ENCODE measurements around the gene SETD5.

Gene SETD5

DNA sequence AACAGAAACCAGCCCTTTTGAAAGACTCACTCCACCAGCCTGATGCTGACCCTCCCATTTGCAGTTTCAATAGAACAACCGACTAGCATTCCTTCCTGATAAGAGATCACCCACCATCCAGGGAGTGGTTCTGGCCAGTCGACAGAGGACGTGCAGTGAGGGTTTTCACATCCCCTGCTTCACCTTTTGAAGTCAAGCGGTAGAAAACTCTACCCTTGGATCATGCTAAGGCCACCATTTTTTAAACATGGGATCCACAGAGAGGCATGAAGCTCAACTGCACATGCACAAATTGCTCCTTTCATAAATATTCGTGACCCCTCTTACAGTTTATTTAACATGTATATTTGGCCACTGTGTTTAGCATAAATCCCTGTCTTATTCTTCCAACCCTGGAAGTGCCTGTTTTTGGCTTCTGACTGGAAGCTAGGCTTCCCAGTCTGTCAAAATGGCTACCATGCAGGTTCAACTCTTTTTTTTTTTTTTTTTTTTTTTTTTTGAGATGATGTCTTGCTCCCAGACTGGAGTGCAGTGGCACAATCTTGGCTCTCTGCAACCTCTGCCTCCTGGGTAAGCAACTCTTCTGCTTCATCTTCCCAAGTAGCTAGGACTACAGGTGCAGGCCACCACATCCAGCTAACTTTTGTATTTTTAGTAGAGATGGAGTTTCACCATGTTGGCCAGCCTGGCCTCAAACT is 35.6 kb upstream of the SETD5 start:
- H3K4me3 ChIP-seq (replicated peaks; ENCODE audit: low read depth, low read length): peak overlapping the region; percentile 73
- TF ChIP-seq, protein P1, sequence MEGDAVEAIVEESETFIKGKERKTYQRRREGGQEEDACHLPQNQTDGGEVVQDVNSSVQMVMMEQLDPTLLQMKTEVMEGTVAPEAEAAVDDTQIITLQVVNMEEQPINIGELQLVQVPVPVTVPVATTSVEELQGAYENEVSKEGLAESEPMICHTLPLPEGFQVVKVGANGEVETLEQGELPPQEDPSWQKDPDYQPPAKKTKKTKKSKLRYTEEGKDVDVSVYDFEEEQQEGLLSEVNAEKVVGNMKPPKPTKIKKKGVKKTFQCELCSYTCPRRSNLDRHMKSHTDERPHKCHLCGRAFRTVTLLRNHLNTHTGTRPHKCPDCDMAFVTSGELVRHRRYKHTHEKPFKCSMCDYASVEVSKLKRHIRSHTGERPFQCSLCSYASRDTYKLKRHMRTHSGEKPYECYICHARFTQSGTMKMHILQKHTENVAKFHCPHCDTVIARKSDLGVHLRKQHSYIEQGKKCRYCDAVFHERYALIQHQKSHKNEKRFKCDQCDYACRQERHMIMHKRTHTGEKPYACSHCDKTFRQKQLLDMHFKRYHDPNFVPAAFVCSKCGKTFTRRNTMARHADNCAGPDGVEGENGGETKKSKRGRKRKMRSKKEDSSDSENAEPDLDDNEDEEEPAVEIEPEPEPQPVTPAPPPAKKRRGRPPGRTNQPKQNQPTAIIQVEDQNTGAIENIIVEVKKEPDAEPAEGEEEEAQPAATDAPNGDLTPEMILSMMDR (IDR thresholded peaks at IDR 0.05; ENCODE audit: low read depth, low read length, missing control alignments): no peak
- no peak for DNase-seq (ENCODE audit: extremely low read depth, low read depth)

DNA sequence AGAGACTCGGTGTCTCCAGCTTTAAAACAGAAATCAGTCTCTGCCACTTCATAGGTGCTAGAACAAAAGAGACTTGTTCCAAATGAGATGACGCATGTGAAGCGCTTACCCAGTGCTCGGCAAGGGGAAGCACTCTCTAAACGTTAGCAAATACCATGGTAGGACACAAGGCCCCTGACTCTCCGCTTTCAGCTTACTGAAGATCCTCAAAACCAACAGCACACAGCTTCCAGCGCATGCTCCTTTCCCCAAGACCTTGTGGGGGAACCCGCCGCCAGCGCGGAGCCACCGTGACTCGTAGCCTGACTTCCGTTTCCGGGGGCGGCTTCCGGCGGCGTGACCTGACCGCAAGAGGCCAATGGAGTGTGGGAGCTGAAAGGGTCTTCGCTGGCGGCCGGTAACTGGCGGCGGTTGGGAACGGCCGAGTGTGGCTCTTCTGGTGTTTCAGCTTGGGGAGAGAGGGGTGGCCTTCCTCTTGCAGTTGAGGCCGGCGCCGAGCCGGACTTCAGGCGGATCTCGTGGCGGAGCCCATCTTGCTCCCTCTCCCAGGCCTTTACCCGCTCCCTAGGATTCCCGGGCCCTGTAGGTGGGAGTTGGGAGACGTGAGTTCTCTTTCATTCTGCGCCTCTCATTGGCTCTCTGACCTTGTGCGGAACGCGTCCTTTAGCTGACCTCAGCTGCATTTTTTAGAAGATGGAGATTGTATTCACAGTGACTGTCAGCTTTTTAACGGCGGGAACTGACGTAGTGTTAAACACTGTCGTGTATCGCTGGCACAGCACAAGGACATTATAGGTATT is 34.5 kb upstream of the SETD5 start, which contains the start of gene THUMPD3:
THUMPD3 (plus strand) TSS at position 324 of the 800 bp plus-strand sequence. CDS start 2,015 bp downstream, outside the sequence.
- peak; percentile 74 for DNase-seq (ENCODE audit: extremely low read depth, low read depth)
- TF ChIP-seq, protein P1 (IDR thresholded peaks at IDR 0.05; ENCODE audit: low read depth, low read length, missing control alignments): no peak
- peak within 1 kb of the TSS; percentile 73 for H3K4me3 ChIP-seq (replicated peaks; ENCODE audit: low read depth, low read length)

DNA sequence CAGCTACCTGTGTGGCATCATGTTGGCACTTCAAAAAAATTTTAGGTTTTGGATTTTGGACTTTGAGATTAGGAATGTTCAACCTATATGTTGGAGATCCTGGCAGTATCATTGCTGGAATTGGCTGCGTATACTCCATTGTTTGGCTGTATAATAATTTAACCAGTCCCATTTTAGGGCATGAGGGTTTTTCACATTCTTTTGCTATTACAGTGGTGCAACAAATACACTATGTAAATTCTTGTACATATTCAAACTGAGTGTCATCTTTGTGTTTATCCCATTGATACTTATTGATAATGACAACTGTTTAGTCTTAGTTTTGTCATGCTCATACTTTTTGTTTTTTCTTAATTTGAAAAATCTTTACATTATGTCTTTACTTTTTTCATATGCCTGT is 27.9 kb upstream of the SETD5 start:
- no peak for DNase-seq (ENCODE audit: extremely low read depth, low read depth)
- TF ChIP-seq, protein P1 (IDR thresholded peaks at IDR 0.05; ENCODE audit: low read depth, low read length, missing control alignments): no peak
- no peak overlapping the region for H3K4me3 ChIP-seq (replicated peaks; ENCODE audit: low read depth, low read length)

DNA sequence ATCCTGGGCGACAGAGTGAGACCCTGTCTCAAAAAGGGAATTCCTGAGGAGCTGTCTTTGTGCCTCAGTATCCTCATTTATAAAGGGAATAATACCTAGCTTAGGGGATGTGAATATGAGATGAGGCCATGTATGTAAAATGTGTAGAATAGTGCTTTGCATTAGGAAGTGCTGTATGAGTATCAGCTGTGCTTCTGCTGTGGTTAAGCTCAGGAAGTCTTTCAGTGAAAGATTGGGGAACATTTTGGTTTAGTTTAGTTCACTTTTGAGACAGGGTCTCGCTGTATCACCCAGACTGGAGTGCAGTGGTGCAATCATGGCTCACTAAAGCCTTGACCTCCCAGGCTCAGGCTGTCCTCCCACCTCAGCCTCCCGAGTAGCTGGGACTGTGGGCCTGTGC is 23.9 kb upstream of the SETD5 start:
- TF ChIP-seq, protein P1 (IDR thresholded peaks at IDR 0.05; ENCODE audit: low read depth, low read length, missing control alignments): no peak
- DNase-seq (ENCODE audit: extremely low read depth, low read depth): no peak
- no peak overlapping the region for H3K4me3 ChIP-seq (replicated peaks; ENCODE audit: low read depth, low read length)

DNA sequence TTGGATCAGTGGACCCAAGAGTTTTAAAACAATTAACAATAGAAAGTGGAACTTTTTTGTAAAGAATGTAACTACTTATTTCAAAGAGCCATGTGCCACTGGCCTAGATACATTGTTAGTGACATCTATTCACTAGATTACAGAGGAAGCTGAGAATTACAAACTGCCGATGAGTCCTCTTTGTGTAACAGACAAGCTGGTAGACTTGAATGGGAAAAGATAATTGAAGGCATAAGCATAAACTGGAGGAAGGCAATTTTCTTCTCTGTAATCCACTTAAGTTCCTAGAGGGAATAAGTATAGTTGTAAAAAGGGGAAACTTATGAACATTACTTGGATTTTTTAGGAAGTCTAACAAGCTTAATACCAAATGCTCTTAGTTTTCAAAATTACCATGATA is 19.4 kb upstream of the SETD5 start:
- TF ChIP-seq, protein P1 (IDR thresholded peaks at IDR 0.05; ENCODE audit: low read depth, low read length, missing control alignments): no peak
- H3K4me3 ChIP-seq (replicated peaks; ENCODE audit: low read depth, low read length): no peak overlapping the region
- DNase-seq (ENCODE audit: extremely low read depth, low read depth): no peak

DNA sequence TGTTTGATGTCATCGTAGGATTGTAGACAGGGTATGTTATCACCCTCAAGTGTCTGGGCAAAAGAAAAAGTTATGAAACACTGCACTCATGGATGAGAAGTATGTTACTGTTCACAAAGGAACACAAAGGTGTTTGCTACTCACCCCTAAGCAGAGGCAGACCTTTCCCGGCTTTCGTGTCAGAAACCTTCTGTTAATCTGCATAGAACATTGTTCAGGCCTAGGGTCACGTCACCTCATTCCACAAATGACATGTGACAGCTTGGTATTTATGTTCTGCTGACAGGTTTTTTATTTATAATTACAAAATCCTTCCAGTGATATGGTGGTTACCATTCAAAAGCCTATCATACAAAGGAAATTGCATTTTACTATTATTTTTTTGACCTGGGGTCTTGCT is 18.1 kb upstream of the SETD5 start:
- no peak for DNase-seq (ENCODE audit: extremely low read depth, low read depth)
- TF ChIP-seq, protein P1 (IDR thresholded peaks at IDR 0.05; ENCODE audit: low read depth, low read length, missing control alignments): no peak
- no peak overlapping the region for H3K4me3 ChIP-seq (replicated peaks; ENCODE audit: low read depth, low read length)

All from HFF-Myc (cell line).